OCI-LY3 (cell line): Measurements from ENCODE around the gene GARNL3.
A peak's percentile ranks its signal among the peaks of the same experiment; 100 is the strongest.

Experiments used
- EZH2phosphoT487 ChIP-seq: fragments of 200-600 bp; shearing (Covaris generic); IDR thresholded peaks from 2 replicates; pipeline ENCODE4 v1.6.1; 2018; ENCODE audit warnings: antibody characterized with exemption, mixed run types, low read depth
- TF ChIP-seq, protein P1 (sequence below): fragments of 200-600, 300-600 bp; sonication (generic); IDR thresholded peaks from 2 replicates; pipeline ENCODE4 v1.5.1; 2014; ENCODE audit warnings: antibody characterized with exemption, low read length, low read depth

DNA sequence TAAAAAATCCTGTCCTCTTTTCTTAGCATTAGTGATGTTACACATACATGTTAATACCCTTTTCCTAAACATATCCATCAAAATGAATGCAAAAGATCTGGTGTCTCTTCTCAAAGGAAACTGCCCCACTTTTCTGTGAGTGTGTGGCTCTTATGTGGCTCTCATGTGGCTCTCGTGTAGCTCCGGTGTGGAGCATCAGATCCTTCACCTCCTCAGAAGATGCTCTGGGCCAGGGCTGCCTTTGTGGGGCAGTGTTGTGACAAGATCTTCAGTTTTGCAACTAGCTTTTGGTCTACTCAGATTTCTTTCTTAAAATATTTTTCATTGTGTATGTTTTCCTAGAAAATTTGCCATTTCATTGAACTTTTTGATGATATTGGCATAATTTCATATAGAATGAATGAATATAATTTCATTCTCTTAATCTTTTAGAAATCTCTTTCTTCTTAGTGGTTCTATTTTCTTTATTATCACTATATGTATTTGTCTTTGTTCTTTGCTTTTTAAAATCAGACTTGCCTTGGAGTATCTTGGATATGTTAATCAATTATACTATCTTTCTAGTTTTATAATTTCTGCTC is 19.4 kb downstream of the GARNL3 start:
- TF ChIP-seq, protein P1, sequence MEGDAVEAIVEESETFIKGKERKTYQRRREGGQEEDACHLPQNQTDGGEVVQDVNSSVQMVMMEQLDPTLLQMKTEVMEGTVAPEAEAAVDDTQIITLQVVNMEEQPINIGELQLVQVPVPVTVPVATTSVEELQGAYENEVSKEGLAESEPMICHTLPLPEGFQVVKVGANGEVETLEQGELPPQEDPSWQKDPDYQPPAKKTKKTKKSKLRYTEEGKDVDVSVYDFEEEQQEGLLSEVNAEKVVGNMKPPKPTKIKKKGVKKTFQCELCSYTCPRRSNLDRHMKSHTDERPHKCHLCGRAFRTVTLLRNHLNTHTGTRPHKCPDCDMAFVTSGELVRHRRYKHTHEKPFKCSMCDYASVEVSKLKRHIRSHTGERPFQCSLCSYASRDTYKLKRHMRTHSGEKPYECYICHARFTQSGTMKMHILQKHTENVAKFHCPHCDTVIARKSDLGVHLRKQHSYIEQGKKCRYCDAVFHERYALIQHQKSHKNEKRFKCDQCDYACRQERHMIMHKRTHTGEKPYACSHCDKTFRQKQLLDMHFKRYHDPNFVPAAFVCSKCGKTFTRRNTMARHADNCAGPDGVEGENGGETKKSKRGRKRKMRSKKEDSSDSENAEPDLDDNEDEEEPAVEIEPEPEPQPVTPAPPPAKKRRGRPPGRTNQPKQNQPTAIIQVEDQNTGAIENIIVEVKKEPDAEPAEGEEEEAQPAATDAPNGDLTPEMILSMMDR: peak; percentile 68
- TF ChIP-seq EZH2phosphoT487: no peak
